ENCODE results near the gene ISM1. TPM values are rescaled to one million over a fixed set of nuclear protein-coding genes. Genes with fewer than 3 reads are reported as not detected.

The ISM1 gene
- polyA plus RNA-seq, 2 donors = 1.5 to 2.2 TPM

DNA sequence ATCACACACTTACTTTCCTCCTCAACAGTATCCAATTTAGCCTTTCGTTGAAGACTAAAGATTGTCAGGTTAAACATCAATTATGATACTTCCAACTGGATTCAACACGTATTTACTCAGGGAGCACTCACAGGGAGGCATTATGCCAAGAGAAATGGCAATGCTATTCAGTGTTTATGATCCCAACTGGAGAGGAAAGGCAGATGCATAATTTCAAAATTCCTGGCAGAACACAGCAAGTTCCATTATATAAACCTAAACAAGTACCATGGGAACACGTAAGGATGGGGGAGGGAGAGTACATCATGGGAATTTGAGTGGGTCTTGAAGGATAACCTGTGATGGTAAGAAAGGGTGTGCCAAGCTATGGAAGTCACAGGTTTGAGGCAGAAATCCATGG is 112.7 kb downstream of the ISM1 start:
- WGBS, 2 donors = 23 to 43% methylated on average over 3 of the region's 3 CpGs
- no peaks in the 10 kb centered on the region for H3K9me3 ChIP-seq (ENCODE audit: control insufficient read depth in 2 of 2, insufficient read depth in 1 of 2, low read depth in 1 of 2, low read length in 1 of 2)
- H3K4me3 ChIP-seq (ENCODE audit: low read depth in 1 of 2, low read length in 2 of 2) = no peak overlapping the region
- H3K36me3 ChIP-seq (ENCODE audit: control insufficient read depth in 2 of 2, insufficient read depth in 2 of 2, low read length in 1 of 2) = no peaks in the 10 kb centered on the region
- H3K27me3 ChIP-seq (ENCODE audit: control insufficient read depth in 1 of 2, insufficient read depth in 2 of 2, low read length in 2 of 2) = no peaks in the 10 kb centered on the region
- H3K4me1 ChIP-seq (ENCODE audit: control insufficient read depth in 2 of 2, insufficient read depth in 2 of 2, low read length in 1 of 2) = no peaks in the 10 kb centered on the region
- no peak overlapping the region for H3K27ac ChIP-seq (ENCODE audit: low read depth in 2 of 2, low read length in 1 of 2)

DNA sequence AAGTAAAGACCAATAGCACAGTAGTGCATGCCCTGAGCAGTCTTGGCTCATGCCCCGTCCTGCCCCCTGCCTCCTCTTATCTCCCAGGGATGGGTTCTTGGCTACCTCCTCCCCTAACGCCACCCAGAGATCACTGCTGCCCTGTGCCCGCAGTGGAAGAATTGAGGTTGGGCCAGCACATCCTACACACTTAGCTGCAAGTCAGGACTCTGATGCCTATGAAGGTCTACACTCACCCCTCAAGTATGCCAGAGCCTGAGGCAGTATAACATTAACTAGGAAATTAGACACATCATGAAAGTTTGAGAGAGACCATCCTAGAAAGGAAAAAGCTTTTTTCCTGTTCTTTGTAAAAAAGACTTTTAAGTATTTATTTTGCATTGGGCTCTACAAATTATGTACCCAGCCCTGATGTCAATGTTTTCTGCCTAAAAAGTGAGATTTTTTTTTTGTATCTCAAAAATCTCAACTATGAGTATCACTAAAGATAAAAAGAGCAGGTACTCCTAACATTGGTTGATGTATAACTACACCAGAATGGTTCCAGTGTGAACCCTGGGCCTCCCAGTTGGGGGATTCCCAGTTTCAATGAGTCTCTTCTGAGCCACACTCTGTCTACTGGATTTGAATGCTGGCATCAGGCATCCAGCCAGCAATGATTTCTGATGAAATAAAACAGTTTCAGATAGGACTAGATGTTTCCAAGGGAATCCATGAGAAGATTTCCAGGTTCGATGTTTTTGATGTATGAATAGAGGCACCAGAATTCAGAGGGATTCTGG is 115.4 kb downstream of the ISM1 start:
- H3K27ac ChIP-seq (ENCODE audit: low read depth in 2 of 2, low read length in 1 of 2) = no peak overlapping the region
- H3K4me3 ChIP-seq (ENCODE audit: low read depth in 1 of 2, low read length in 2 of 2) = no peak overlapping the region
- no peaks in the 10 kb centered on the region for H3K27me3 ChIP-seq (ENCODE audit: control insufficient read depth in 1 of 2, insufficient read depth in 2 of 2, low read length in 2 of 2)
- WGBS, 2 donors = 64 to 68% methylated on average over 4 of the region's 4 CpGs
- no peaks in the 10 kb centered on the region for H3K9me3 ChIP-seq (ENCODE audit: control insufficient read depth in 2 of 2, insufficient read depth in 1 of 2, low read depth in 1 of 2, low read length in 1 of 2)
- H3K4me1 ChIP-seq (ENCODE audit: control insufficient read depth in 2 of 2, insufficient read depth in 2 of 2, low read length in 1 of 2) = no peaks in the 10 kb centered on the region
- H3K36me3 ChIP-seq (ENCODE audit: control insufficient read depth in 2 of 2, insufficient read depth in 2 of 2, low read length in 1 of 2) = no peaks in the 10 kb centered on the region

- Histone ChIP-seq H3K9me3 (ENCODE audit: control insufficient read depth in 2 of 2, insufficient read depth in 1 of 2, low read depth in 1 of 2, low read length in 1 of 2) (no peaks in the 10 kb centered on the region), H3K4me1 (ENCODE audit: control insufficient read depth in 2 of 2, insufficient read depth in 2 of 2, low read length in 1 of 2) (no peaks in the 10 kb centered on the region), H3K36me3 (ENCODE audit: control insufficient read depth in 2 of 2, insufficient read depth in 2 of 2, low read length in 1 of 2) (no peaks in the 10 kb centered on the region), H3K4me3 (ENCODE audit: low read depth in 1 of 2, low read length in 2 of 2) (no peak overlapping the region), H3K27ac (ENCODE audit: low read depth in 2 of 2, low read length in 1 of 2) (no peak overlapping the region), H3K27me3 (ENCODE audit: control insufficient read depth in 1 of 2, insufficient read depth in 2 of 2, low read length in 2 of 2) (no peaks in the 10 kb centered on the region)
- WGBS, 2 donors = 80 to 83% methylated on average over 6 of the region's 6 CpGs
Measured at GRCh38 chr20:13337090-13337784, 116.2 kb downstream of the ISM1 start.

- H3K4me3 ChIP-seq (ENCODE audit: low read depth in 1 of 2, low read length in 2 of 2) = no peak overlapping the region
- H3K36me3 ChIP-seq (ENCODE audit: control insufficient read depth in 2 of 2, insufficient read depth in 2 of 2, low read length in 1 of 2) = no peaks in the 10 kb centered on the region
- no peak overlapping the region for H3K27ac ChIP-seq (ENCODE audit: low read depth in 2 of 2, low read length in 1 of 2)
- H3K9me3 ChIP-seq (ENCODE audit: control insufficient read depth in 2 of 2, insufficient read depth in 1 of 2, low read depth in 1 of 2, low read length in 1 of 2) = no peaks in the 10 kb centered on the region
- WGBS, 2 donors = 81 to 88% methylated on average over 2 of the region's 2 CpGs
- no peaks in the 10 kb centered on the region for H3K27me3 ChIP-seq (ENCODE audit: control insufficient read depth in 1 of 2, insufficient read depth in 2 of 2, low read length in 2 of 2)
- H3K4me1 ChIP-seq (ENCODE audit: control insufficient read depth in 2 of 2, insufficient read depth in 2 of 2, low read length in 1 of 2) = no peaks in the 10 kb centered on the region
Measured at GRCh38 chr20:13338097-13338661, 117.1 kb downstream of the ISM1 start.

DNA sequence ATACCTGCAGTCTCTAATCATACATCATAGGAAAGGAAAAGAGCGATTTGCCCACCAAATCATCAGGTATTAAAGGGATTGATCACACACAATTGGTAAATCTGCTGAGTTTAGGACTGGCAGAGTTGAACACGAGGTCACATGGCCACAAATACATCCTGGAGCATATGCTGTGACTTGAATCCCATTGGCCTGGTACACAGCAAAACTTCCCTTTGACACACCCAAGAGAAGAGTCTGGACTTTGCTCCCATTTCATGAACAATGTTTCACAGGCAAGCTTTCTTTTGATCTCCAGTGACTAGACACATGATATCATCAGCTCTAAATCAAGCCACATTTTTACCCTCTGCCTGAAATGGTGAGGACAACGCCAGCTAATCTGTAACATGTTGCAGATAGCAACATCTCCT is 117.9 kb downstream of the ISM1 start:
- H3K4me3 ChIP-seq (ENCODE audit: low read depth in 1 of 2, low read length in 2 of 2) = no peak overlapping the region
- no peak overlapping the region for H3K27ac ChIP-seq (ENCODE audit: low read depth in 2 of 2, low read length in 1 of 2)
- no peaks in the 10 kb centered on the region for H3K27me3 ChIP-seq (ENCODE audit: control insufficient read depth in 1 of 2, insufficient read depth in 2 of 2, low read length in 2 of 2)
- no peaks in the 10 kb centered on the region for H3K4me1 ChIP-seq (ENCODE audit: control insufficient read depth in 2 of 2, insufficient read depth in 2 of 2, low read length in 1 of 2)
- no peaks in the 10 kb centered on the region for H3K9me3 ChIP-seq (ENCODE audit: control insufficient read depth in 2 of 2, insufficient read depth in 1 of 2, low read depth in 1 of 2, low read length in 1 of 2)
- 61 to 67% methylated on average over 3 of the region's 3 CpGs for WGBS, 2 donors
- H3K36me3 ChIP-seq (ENCODE audit: control insufficient read depth in 2 of 2, insufficient read depth in 2 of 2, low read length in 1 of 2) = no peaks in the 10 kb centered on the region

DNA sequence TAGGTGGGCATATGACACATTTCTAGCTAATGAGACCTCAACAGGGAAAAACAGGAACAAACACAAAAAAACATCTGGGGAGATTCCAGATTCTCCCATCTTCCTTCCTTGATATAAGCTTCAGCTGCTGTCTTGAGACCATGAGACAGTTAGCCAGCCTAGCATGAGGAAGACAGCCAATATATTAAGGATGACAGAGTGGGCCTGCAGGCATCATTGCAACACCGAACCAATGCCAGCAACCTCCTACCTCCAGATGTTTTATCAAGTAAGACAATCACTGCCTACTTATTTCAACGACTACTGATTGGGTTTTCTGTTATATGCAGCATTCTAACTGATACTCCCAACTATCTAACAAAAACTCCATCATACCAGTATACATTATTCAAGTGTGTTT is 119.0 kb downstream of the ISM1 start:
- 26 to 53% methylated on average over 2 of the region's 2 CpGs for WGBS, 2 donors
- H3K27ac ChIP-seq (ENCODE audit: low read depth in 2 of 2, low read length in 1 of 2) = no peak overlapping the region

DNA sequence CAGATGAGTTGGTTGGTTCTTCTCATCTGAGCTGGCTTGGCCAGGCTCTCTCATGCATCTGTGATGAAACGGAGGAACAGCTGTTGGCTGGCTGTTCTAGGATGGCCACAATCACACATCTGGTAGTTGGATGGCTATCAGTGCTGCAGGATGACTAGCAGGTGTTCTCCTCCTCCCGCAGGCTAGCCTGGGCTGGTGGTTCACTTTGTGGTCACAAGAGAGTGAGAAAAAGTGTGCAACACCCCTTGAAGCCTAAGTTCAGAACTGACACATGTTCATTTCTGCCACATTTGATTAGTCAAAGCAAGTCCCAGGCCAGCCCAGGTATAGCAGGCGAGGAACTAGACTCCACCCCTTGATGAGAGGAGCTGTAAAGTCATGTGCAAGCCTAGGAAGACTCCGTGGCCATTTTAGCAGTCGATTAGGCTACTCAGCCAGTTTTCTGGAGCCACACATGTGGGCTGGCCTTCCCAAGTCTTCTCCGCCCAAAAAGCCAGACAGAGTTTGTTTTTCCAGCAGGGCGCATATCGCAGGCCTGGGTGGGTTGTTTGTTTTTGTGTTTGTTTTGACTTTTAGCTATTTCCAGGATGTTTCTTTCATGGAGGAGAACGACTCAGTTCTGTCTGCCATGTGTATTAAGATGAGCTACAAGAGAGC is 120.8 kb downstream of the ISM1 start:
- no peaks in the 10 kb centered on the region for H3K27me3 ChIP-seq (ENCODE audit: control insufficient read depth in 1 of 2, insufficient read depth in 2 of 2, low read length in 2 of 2)
- H3K4me1 ChIP-seq (ENCODE audit: control insufficient read depth in 2 of 2, insufficient read depth in 2 of 2, low read length in 1 of 2) = no peaks in the 10 kb centered on the region
- no peaks in the 10 kb centered on the region for H3K9me3 ChIP-seq (ENCODE audit: control insufficient read depth in 2 of 2, insufficient read depth in 1 of 2, low read depth in 1 of 2, low read length in 1 of 2)
- WGBS, 2 donors = 77 to 82% methylated on average over 9 of the region's 9 CpGs
- no peak overlapping the region for H3K4me3 ChIP-seq (ENCODE audit: low read depth in 1 of 2, low read length in 2 of 2)
- H3K27ac ChIP-seq (ENCODE audit: low read depth in 2 of 2, low read length in 1 of 2) = no peak overlapping the region
- no peaks in the 10 kb centered on the region for H3K36me3 ChIP-seq (ENCODE audit: control insufficient read depth in 2 of 2, insufficient read depth in 2 of 2, low read length in 1 of 2)

More for the DNA sequence above, 119.0 kb downstream of the ISM1 start:
- no peaks in the 10 kb centered on the region for H3K4me1 ChIP-seq (ENCODE audit: control insufficient read depth in 2 of 2, insufficient read depth in 2 of 2, low read length in 1 of 2)
- H3K36me3 ChIP-seq (ENCODE audit: control insufficient read depth in 2 of 2, insufficient read depth in 2 of 2, low read length in 1 of 2) = no peaks in the 10 kb centered on the region
- no peak overlapping the region for H3K4me3 ChIP-seq (ENCODE audit: low read depth in 1 of 2, low read length in 2 of 2)
- no peaks in the 10 kb centered on the region for H3K9me3 ChIP-seq (ENCODE audit: control insufficient read depth in 2 of 2, insufficient read depth in 1 of 2, low read depth in 1 of 2, low read length in 1 of 2)
- no peaks in the 10 kb centered on the region for H3K27me3 ChIP-seq (ENCODE audit: control insufficient read depth in 1 of 2, insufficient read depth in 2 of 2, low read length in 2 of 2)

GRCh38 chr20:13342469-13343242 is 121.6 kb downstream of the ISM1 start:
- H3K27ac ChIP-seq (ENCODE audit: low read depth in 2 of 2, low read length in 1 of 2) = no peak overlapping the region
- H3K9me3 ChIP-seq (ENCODE audit: control insufficient read depth in 2 of 2, insufficient read depth in 1 of 2, low read depth in 1 of 2, low read length in 1 of 2) = no peaks in the 10 kb centered on the region
- no peaks in the 10 kb centered on the region for H3K27me3 ChIP-seq (ENCODE audit: control insufficient read depth in 1 of 2, insufficient read depth in 2 of 2, low read length in 2 of 2)
- H3K4me1 ChIP-seq (ENCODE audit: control insufficient read depth in 2 of 2, insufficient read depth in 2 of 2, low read length in 1 of 2) = no peaks in the 10 kb centered on the region
- no peaks in the 10 kb centered on the region for H3K36me3 ChIP-seq (ENCODE audit: control insufficient read depth in 2 of 2, insufficient read depth in 2 of 2, low read length in 1 of 2)
- 86 to 90% methylated on average over 12 of the region's 12 CpGs for WGBS, 2 donors
- H3K4me3 ChIP-seq (ENCODE audit: low read depth in 1 of 2, low read length in 2 of 2) = no peak overlapping the region

- H3K27me3 ChIP-seq (ENCODE audit: control insufficient read depth in 1 of 2, insufficient read depth in 2 of 2, low read length in 2 of 2) = no peaks in the 10 kb centered on the region
- no peak overlapping the region for H3K27ac ChIP-seq (ENCODE audit: low read depth in 2 of 2, low read length in 1 of 2)
- H3K36me3 ChIP-seq (ENCODE audit: control insufficient read depth in 2 of 2, insufficient read depth in 2 of 2, low read length in 1 of 2) = no peaks in the 10 kb centered on the region
- WGBS, 2 donors = 90 to 92% methylated on average over 9 of the region's 9 CpGs
- H3K4me3 ChIP-seq (ENCODE audit: low read depth in 1 of 2, low read length in 2 of 2) = no peak overlapping the region
- no peaks in the 10 kb centered on the region for H3K4me1 ChIP-seq (ENCODE audit: control insufficient read depth in 2 of 2, insufficient read depth in 2 of 2, low read length in 1 of 2)
- no peaks in the 10 kb centered on the region for H3K9me3 ChIP-seq (ENCODE audit: control insufficient read depth in 2 of 2, insufficient read depth in 1 of 2, low read depth in 1 of 2, low read length in 1 of 2)
Measured at GRCh38 chr20:13344671-13345070, 123.6 kb downstream of the ISM1 start.
